ENCODE measurements around the gene CLDN12.

Gene CLDN12

GRCh38 chr7:90446137-90446899 is 43.1 kb downstream of the CLDN12 start:
- H3K9ac ChIP-seq (ENCODE audit: low read depth, low read length): no peak overlapping the region
- no peaks in the 10 kb centered on the region for H3K36me3 ChIP-seq (ENCODE audit: insufficient read depth, low read length)
- H3K4me3 ChIP-seq (ENCODE audit: low read depth in 1 of 2, low read length in 2 of 2): no peak overlapping the region
- DNase-seq (no peak), ATAC-seq (ENCODE audit: insufficient read depth, low read depth) (no peak)
- no peak overlapping the region for H2AFZ ChIP-seq (ENCODE audit: low read depth, low read length)
- no peak overlapping the region for H3K4me2 ChIP-seq (ENCODE audit: insufficient read depth, low read length)
- H3K4me1 ChIP-seq (ENCODE audit: insufficient read depth, low read length): no peaks in the 10 kb centered on the region
- TF ChIP-seq EZH2 (IDR thresholded peaks at IDR 0.05; ENCODE audit: borderline replicate concordance, low read depth, low read length, severe bottlenecking): no peak
- TF ChIP-seq CTCF (IDR thresholded peaks at IDR 0.05; ENCODE audit: borderline replicate concordance, extremely low read depth, low read length, poor library complexity, severe bottlenecking): no peak
- H3K9me3 ChIP-seq (ENCODE audit: insufficient read depth, low read length, severe bottlenecking): no peaks in the 10 kb centered on the region
- H3K27me3 ChIP-seq (ENCODE audit: insufficient read depth, low read length, poor library complexity): no peaks in the 10 kb centered on the region
- no peaks in the 10 kb centered on the region for H4K20me1 ChIP-seq (ENCODE audit: insufficient read depth, low read length)
- no peaks in the 10 kb centered on the region for H3K79me2 ChIP-seq (ENCODE audit: insufficient read depth, low read length)
- no peak overlapping the region for H3K27ac ChIP-seq (ENCODE audit: low read length)

- Histone ChIP-seq H2AFZ (ENCODE audit: low read depth, low read length) (no peak overlapping the region), H3K4me2 (ENCODE audit: insufficient read depth, low read length) (no peak overlapping the region), H3K36me3 (ENCODE audit: insufficient read depth, low read length) (no peaks in the 10 kb centered on the region), H4K20me1 (ENCODE audit: insufficient read depth, low read length) (no peaks in the 10 kb centered on the region), H3K9me3 (ENCODE audit: insufficient read depth, low read length, severe bottlenecking) (no peaks in the 10 kb centered on the region), H3K4me3 (ENCODE audit: low read depth in 1 of 2, low read length in 2 of 2) (no peak overlapping the region), H3K79me2 (ENCODE audit: insufficient read depth, low read length) (no peaks in the 10 kb centered on the region), H3K27me3 (ENCODE audit: insufficient read depth, low read length, poor library complexity) (no peaks in the 10 kb centered on the region), H3K9ac (ENCODE audit: low read depth, low read length) (no peak overlapping the region), H3K27ac (ENCODE audit: low read length) (no peak overlapping the region), H3K4me1 (ENCODE audit: insufficient read depth, low read length) (no peaks in the 10 kb centered on the region)
- ATAC-seq (ENCODE audit: insufficient read depth, low read depth): no peak
- no peak for DNase-seq
- TF ChIP-seq CTCF (IDR thresholded peaks at IDR 0.05; ENCODE audit: borderline replicate concordance, extremely low read depth, low read length, poor library complexity, severe bottlenecking): no peak
- no peak for TF ChIP-seq EZH2 (IDR thresholded peaks at IDR 0.05; ENCODE audit: borderline replicate concordance, low read depth, low read length, severe bottlenecking)
These were observed 50.1 kb downstream of the CLDN12 start for GRCh38 chr7:90453259-90453891.

GRCh38 chr7:90453931-90454330 is 50.7 kb downstream of the CLDN12 start:
- Histone ChIP-seq H3K9ac (ENCODE audit: low read depth, low read length) (no peak overlapping the region), H3K79me2 (ENCODE audit: insufficient read depth, low read length) (no peaks in the 10 kb centered on the region), H3K4me1 (ENCODE audit: insufficient read depth, low read length) (no peaks in the 10 kb centered on the region), H4K20me1 (ENCODE audit: insufficient read depth, low read length) (no peaks in the 10 kb centered on the region), H3K27me3 (ENCODE audit: insufficient read depth, low read length, poor library complexity) (no peaks in the 10 kb centered on the region), H3K27ac (ENCODE audit: low read length) (no peak overlapping the region), H3K9me3 (ENCODE audit: insufficient read depth, low read length, severe bottlenecking) (no peaks in the 10 kb centered on the region), H3K36me3 (ENCODE audit: insufficient read depth, low read length) (no peaks in the 10 kb centered on the region), H3K4me3 (ENCODE audit: low read depth in 1 of 2, low read length in 2 of 2) (no peak overlapping the region), H2AFZ (ENCODE audit: low read depth, low read length) (no peak overlapping the region), H3K4me2 (ENCODE audit: insufficient read depth, low read length) (no peak overlapping the region)
- TF ChIP-seq CTCF (IDR thresholded peaks at IDR 0.05; ENCODE audit: borderline replicate concordance, extremely low read depth, low read length, poor library complexity, severe bottlenecking): no peak
- no peak for TF ChIP-seq EZH2 (IDR thresholded peaks at IDR 0.05; ENCODE audit: borderline replicate concordance, low read depth, low read length, severe bottlenecking)
- no peak for DNase-seq
- ATAC-seq (ENCODE audit: insufficient read depth, low read depth): no peak

All from DND-41 (cell line).